HG03175 (cell line): ENCODE data around the gene HOXB2.

Source experiments
- ATAC-seq: cut with Tn5 transposase; IDR thresholded peaks from one replicate; pipeline ENCODE4 v1.9.1; 2021; ENCODE audit warnings: mild to moderate bottlenecking, moderate library complexity; ENCODE audit not compliant: unreplicated experiment

HOXB2 gene

GRCh38 chr17:48579471-48579759, 34.5 kb upstream of the HOXB2 start:
- ATAC-seq = no peak

GRCh38 chr17:48578616-48579470, 33.9 kb upstream of the HOXB2 start:
- ATAC-seq = peak; percentile 21

GRCh38 chr17:48577946-48578615, 33.2 kb upstream of the HOXB2 start, which contains the start of gene HOXB4:
Gene HOXB4, minus strand, starts transcription at chr17:48578350. Its CDS starts 31 bp downstream, at chr17:48578319.
- ATAC-seq = peak; percentile 53

GRCh38 chr17:48577330-48577945, 32.5 kb upstream of the HOXB2 start:
- no peak for ATAC-seq

- ATAC-seq = no peak
Measured at GRCh38 chr17:48576479-48577309, 31.8 kb upstream of the HOXB2 start.

- ATAC-seq = no peak
Measured at GRCh38 chr17:48575673-48576478, 31.0 kb upstream of the HOXB2 start.

GRCh38 chr17:48575066-48575582, 30.2 kb upstream of the HOXB2 start:
- no peak for ATAC-seq

- no peak for ATAC-seq
Measured at GRCh38 chr17:48574505-48575065, 29.7 kb upstream of the HOXB2 start.

- no peak for ATAC-seq
Measured at GRCh38 chr17:48571826-48572417, 27.0 kb upstream of the HOXB2 start.

GRCh38 chr17:48571024-48571818, 26.3 kb upstream of the HOXB2 start:
- ATAC-seq = no peak

- no peak for ATAC-seq
Measured at GRCh38 chr17:48570325-48571023, 25.6 kb upstream of the HOXB2 start.

GRCh38 chr17:48569674-48570324, 24.9 kb upstream of the HOXB2 start:
- ATAC-seq = no peak

GRCh38 chr17:48569240-48569582, 24.3 kb upstream of the HOXB2 start:
- ATAC-seq = no peak

- ATAC-seq = no peak
Measured at GRCh38 chr17:48568499-48569239, 23.8 kb upstream of the HOXB2 start.

GRCh38 chr17:48567646-48568354, 22.9 kb upstream of the HOXB2 start:
- no peak for ATAC-seq

- no peak for ATAC-seq
Measured at GRCh38 chr17:48567209-48567608, 22.3 kb upstream of the HOXB2 start.
